CD4-positive, alpha-beta T cell treated with Interleukin-4 for 1 hour (primary cell): Measurements from ENCODE around the gene ZNF385B.
"Not testable (repeated sequence)": the region's sequence is repeated elsewhere in the genome, so short reads cannot be mapped to it uniquely, and the experiment has no call there.

Experiments used
- DNase-seq, 2 donors: peaks; one replicate each; pipeline ENCODE4 v3.0.0-alpha.2; 2020 to 2022

ZNF385B gene

GRCh38 chr2:179675435-179675834 lies 186.0 kb downstream of the ZNF385B start:
- DNase-seq = no peak

GRCh38 chr2:179671043-179671981 lies 190.1 kb downstream of the ZNF385B start:
- no peak for DNase-seq

- DNase-seq = no peak
Measured at GRCh38 chr2:179669196-179669595, 192.2 kb downstream of the ZNF385B start.

GRCh38 chr2:179664972-179665812 lies 196.2 kb downstream of the ZNF385B start:
- no peak for DNase-seq

- no peak for DNase-seq
Measured at GRCh38 chr2:179661986-179662385, 199.4 kb downstream of the ZNF385B start.

GRCh38 chr2:179657068-179657595 lies 204.3 kb downstream of the ZNF385B start:
- no peak for DNase-seq

GRCh38 chr2:179655627-179656026 lies 205.8 kb downstream of the ZNF385B start:
- DNase-seq = no peak

- DNase-seq = no peak
Measured at GRCh38 chr2:179654806-179655205, 206.6 kb downstream of the ZNF385B start.

GRCh38 chr2:179652296-179652695 lies 209.1 kb downstream of the ZNF385B start:
- no peak for DNase-seq

- DNase-seq = no peak
Measured at GRCh38 chr2:179650420-179650819, 211.0 kb downstream of the ZNF385B start.

GRCh38 chr2:179646862-179647587 lies 214.4 kb downstream of the ZNF385B start:
- no peak for DNase-seq

- no peak for DNase-seq
Measured at GRCh38 chr2:179646173-179646769, 215.1 kb downstream of the ZNF385B start.

- no peak for DNase-seq
Measured at GRCh38 chr2:179645047-179645446, 216.4 kb downstream of the ZNF385B start.

- no peak for DNase-seq
Measured at GRCh38 chr2:179642462-179642861, 218.9 kb downstream of the ZNF385B start.

- DNase-seq = no peak
Measured at GRCh38 chr2:179636995-179637394, 224.4 kb downstream of the ZNF385B start.

GRCh38 chr2:179636100-179636980 lies 225.1 kb downstream of the ZNF385B start:
- no peak for DNase-seq

GRCh38 chr2:179631769-179632385 lies 229.5 kb downstream of the ZNF385B start:
- DNase-seq = not testable (repeated sequence)

- DNase-seq = not testable (repeated sequence)
Measured at GRCh38 chr2:179629776-179630175, 231.6 kb downstream of the ZNF385B start.

- DNase-seq = no peak
Measured at GRCh38 chr2:179626261-179626660, 235.2 kb downstream of the ZNF385B start.

- DNase-seq = no peak
Measured at GRCh38 chr2:179622635-179623300, 238.6 kb downstream of the ZNF385B start.
